ENCODE results near the gene PIAS1. TPM values are rescaled to one million over a fixed set of nuclear protein-coding genes. Genes with fewer than 3 reads are reported as not detected.

PIAS1 gene
- total RNA-seq, 1 experiment from 2014 or later, result 25.9 TPM

- H3K79me2 ChIP-seq (ENCODE audit: insufficient read depth, low read length), result no peaks in the 10 kb centered on the region
- no peaks in the 10 kb centered on the region for H3K9me3 ChIP-seq (ENCODE audit: control insufficient read depth in 1 of 2, insufficient read depth in 1 of 2, low read depth in 1 of 2, low read length in 2 of 2)
- no TSS peak for BruUV-seq (replicated peaks)
- H3K27ac ChIP-seq (ENCODE audit: low read depth, low read length), result no peak overlapping the region
- ChIA-PET POLR2A (no interaction called here), RAD21 (ENCODE audit: low non-redundant PET in 1 of 2, low total read pairs in 2 of 2, uncharacterized antibody in 2 of 2, unreplicated experiment in 2 of 2) (no interaction called here), CTCF (no interaction called here)
- no peaks in the 10 kb centered on the region for H3K27me3 ChIP-seq (ENCODE audit: insufficient read depth, low read length)
- H4K20me1 ChIP-seq (ENCODE audit: insufficient read depth), result no peaks in the 10 kb centered on the region
- peaks cover 0 to 5% of the 10 kb centered on the region in 2 experiments; a peak in 1 of 4 replicates for H3K4me1 ChIP-seq (ENCODE audit: control insufficient read depth in 1 of 2, insufficient read depth in 2 of 2, low read length in 2 of 2)
- no peak for TF ChIP-seq RAD21 (IDR thresholded peaks at IDR 0.05; ENCODE audit: low read depth)
- no peak for TF ChIP-seq POLR2AphosphoS5 (IDR thresholded peaks at IDR 0.05; ENCODE audit: low read depth, low read length)
- TF ChIP-seq TCF7L2 (IDR thresholded peaks at IDR 0.05; ENCODE audit: borderline replicate concordance, extremely low read depth, insufficient read depth, insufficient read length), result no peak
- TF ChIP-seq SIN3A (IDR thresholded peaks at IDR 0.05; ENCODE audit: low read depth), result no peak
- TF ChIP-seq CTCF (IDR thresholded peaks at IDR 0.05 in 2 of 3, conservative IDR thresholded peaks at IDR 0.05 in 1 of 3; ENCODE audit: borderline replicate concordance in 1 of 3, insufficient read depth in 1 of 3, low read depth in 2 of 3, low read length in 2 of 3), result no peak
- TF ChIP-seq EZH2 (IDR thresholded peaks at IDR 0.05), result no peak
- no peak for TF ChIP-seq SP1 (IDR thresholded peaks at IDR 0.05; ENCODE audit: low read depth)
- TF ChIP-seq CBX3 (IDR thresholded peaks at IDR 0.05; ENCODE audit: low read depth), result no peak
- no peak for TF ChIP-seq ELF1 (IDR thresholded peaks at IDR 0.05; ENCODE audit: borderline replicate concordance, low read depth)
- no peak for TF ChIP-seq POLR2A (IDR thresholded peaks at IDR 0.05; ENCODE audit: borderline replicate concordance, extremely low read depth, insufficient read depth, insufficient read length)
- no peak for TF ChIP-seq CEBPB (IDR thresholded peaks at IDR 0.05; ENCODE audit: low read depth)
- TF ChIP-seq, protein P1, sequence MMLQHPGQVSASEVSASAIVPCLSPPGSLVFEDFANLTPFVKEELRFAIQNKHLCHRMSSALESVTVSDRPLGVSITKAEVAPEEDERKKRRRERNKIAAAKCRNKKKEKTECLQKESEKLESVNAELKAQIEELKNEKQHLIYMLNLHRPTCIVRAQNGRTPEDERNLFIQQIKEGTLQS (IDR thresholded peaks at IDR 0.05), result no peak
- TF ChIP-seq, protein P2, sequence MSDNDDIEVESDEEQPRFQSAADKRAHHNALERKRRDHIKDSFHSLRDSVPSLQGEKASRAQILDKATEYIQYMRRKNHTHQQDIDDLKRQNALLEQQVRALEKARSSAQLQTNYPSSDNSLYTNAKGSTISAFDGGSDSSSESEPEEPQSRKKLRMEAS (IDR thresholded peaks at IDR 0.05), result no peak
- TF ChIP-seq JUND (IDR thresholded peaks at IDR 0.05), result no peak
- no peak for TF ChIP-seq SRF (IDR thresholded peaks at IDR 0.05; ENCODE audit: low read depth)
- no peak for TF ChIP-seq ZFX (IDR thresholded peaks at IDR 0.05)
- TF ChIP-seq EZH2phosphoT487 (IDR thresholded peaks at IDR 0.05; ENCODE audit: borderline replicate concordance), result no peak
- no peak for TF ChIP-seq ZNF274 (IDR thresholded peaks at IDR 0.05; ENCODE audit: low read depth, low read length)
- TF ChIP-seq EGR1 (IDR thresholded peaks at IDR 0.05; ENCODE audit: low read depth), result no peak
- H3K36me3 ChIP-seq (ENCODE audit: control insufficient read depth in 1 of 2, insufficient read depth in 2 of 2, low read length in 2 of 2), result no peaks in the 10 kb centered on the region
- no peak overlapping the region for H2AFZ ChIP-seq (ENCODE audit: low read depth, low read length, poor library complexity, severe bottlenecking)
- H3K9ac ChIP-seq (ENCODE audit: low read length), result no peak overlapping the region
- ATAC-seq (no peak), DNase-seq (ENCODE audit: low read depth, low spot score) (no peak)
- H3K9me2 ChIP-seq (ENCODE audit: insufficient read depth), result no peaks in the 10 kb centered on the region
- intact Hi-C loops (cut with micrococcal nuclease), result no loop called here
- no peak overlapping the region for H3K4me3 ChIP-seq (replicated peaks in 1 of 2; ENCODE audit: low read depth in 1 of 2, low read length in 2 of 2)
- H3K4me2 ChIP-seq (ENCODE audit: low read length), result no peak overlapping the region
Observed at GRCh38 chr15:68239025-68239424, 184.9 kb downstream of the PIAS1 start.

Measured in HCT116 (cell line).